Measurements from ENCODE around the gene TRIP13.
"Not testable (repeated sequence)": the region's sequence is repeated elsewhere in the genome, so short reads cannot be mapped to it uniquely, and the experiment has no call there.

TRIP13 gene

GRCh38 chr5:921456-922435 is 29.1 kb downstream of the TRIP13 start:
- DNase-seq = no peak

DNA sequence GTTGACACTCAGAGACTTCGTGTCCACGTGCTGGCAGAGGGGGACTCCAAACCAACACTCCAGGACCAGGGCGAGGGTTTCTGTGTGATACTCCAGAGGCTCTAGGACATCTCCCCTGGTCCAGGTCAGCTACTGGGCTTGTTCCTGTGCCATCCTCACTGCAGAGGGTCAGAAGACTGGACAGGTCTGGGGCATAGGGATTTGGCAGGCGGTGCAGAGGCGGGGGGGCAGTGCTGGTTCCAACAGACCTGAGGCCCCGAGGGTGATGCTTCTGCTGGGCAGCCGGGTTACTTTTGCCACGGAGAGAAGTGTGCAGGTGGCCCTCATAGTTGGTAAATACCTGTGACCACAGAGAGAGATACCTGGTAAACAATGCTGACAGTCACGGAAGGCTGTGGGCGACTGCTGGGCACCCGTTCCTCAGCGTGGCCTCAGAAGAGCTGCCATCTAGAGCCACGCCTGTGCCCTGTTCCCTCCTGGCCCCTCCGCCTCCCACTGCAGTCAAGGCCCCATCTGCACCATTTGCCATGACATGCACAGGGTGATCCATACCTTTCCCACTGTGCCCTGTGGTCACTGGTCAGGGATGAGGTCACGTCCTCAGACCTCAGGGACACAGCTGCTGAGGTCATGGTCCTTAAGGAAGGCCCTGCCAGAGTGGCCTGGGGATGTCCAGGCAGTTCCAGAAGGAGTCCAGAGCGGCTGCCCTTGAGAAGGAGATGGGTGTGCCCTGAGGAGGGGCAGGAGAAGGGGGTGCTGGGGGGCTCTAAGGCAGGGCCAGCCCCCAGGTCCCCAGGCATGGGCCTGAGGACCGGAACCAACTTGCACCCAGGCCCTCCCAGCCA is 30.0 kb downstream of the TRIP13 start:
- DNase-seq = no peak

DNA sequence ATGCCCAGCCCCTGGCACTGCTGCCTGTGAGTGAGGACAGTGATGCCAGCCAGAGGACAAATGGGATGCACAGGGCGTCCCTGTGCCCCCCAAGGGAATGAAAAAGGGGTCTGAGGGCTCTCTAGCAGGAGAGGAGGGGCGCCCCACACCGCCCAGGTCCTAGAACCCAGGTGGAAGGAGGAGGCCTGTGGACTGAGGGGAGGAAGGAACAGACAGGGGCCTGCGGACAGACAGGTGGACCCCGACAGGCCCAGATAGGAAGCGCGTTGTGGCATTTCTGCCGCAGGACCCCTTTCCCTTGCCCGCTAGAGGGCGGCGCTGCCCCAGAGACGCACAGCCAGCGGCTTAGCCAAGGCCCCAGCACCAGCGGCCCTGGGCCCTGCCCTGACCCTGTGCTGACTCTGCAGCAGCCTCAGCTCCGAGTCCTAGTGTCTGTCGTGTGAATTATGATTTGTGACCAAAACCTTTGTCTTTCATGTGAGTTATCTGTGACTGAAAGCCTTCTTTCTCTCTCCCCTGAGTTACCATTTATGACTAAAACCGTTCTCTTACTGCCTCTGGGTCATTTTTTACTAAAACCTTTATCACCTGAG is 30.7 kb downstream of the TRIP13 start:
- DNase-seq = peak; percentile 67 to 69

- peak; percentile 8 to 14 for DNase-seq
Measured at GRCh38 chr5:926417-927171, 33.9 kb downstream of the TRIP13 start.

DNA sequence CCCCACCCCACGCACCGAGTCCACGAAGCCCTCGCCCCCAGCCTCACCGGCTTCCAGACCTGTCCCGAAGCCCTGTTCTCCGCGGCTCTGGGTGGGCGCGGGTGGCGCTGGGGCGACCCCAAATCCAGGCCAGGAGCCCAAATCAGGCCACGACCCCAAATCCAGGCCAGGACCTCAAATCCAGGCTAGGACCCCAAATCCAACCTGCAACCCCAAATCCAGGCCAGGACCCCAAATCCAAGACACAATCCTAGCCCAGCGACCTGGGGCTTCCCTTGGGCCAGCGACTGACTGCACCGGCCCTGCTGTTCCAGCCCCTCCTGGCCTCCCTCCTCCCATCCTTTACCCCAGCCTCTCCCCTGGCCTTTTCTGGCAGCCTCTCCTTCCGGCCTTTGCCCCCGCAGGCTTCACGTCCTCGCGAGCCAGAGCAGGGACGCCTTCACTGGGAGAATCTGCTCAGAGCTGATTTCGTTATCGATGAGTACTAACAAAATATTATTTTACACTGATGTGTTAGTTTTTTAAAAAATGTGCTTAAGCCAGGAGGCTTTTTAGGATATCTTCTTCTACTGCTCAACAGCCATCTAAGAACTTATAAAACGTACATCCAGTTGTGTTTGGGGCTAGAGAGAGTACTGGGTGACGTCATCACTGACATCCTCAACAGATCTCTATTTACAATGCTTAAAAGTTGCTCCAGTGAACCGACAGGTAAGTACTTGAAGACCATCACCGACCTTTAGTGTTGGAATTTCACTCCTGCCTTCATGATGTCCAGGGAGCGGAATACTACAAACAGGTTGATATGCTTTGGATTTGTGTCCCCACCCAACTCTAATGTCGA is 34.7 kb downstream of the TRIP13 start:
- no peak for DNase-seq

DNA sequence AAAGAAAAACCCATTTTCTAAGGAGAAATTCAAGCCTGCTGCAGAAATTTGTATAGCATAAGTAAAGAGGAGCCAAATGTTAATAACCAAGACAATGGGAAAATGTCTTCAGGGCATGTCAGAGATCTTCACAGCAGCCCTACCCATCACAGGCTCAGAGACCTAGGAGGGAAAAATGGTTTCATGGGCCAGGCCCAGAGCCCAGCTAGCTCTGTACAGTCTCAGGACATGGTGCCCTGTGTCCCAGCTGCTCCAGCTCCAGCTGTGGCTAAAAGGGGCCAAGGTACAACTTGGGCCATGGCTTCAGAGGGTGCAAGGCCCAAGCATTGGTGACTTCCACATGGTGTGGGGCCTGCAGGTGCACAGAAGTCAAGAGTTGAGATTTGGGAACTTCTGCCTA is 36.5 kb downstream of the TRIP13 start:
- not testable (repeated sequence) for DNase-seq

DNA sequence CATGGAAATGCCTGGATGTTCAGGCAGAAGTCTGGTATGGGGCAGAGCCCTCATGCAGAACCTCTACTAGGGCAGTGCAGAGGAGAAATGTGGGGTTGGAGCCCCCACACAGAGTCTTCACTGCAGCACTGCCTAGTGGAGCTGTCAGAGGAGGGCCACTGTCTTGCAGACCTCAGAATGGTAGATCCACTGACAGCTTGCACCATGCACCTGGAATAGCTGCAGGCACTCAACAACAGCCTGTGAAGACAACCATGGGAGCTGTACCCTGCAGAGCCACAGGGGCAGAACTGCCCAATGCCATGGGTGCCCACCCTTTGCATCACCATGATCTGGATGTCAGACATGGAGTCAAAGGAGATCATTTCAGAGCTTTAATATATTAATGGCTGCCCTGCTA is 36.9 kb downstream of the TRIP13 start:
- no peak for DNase-seq

DNA sequence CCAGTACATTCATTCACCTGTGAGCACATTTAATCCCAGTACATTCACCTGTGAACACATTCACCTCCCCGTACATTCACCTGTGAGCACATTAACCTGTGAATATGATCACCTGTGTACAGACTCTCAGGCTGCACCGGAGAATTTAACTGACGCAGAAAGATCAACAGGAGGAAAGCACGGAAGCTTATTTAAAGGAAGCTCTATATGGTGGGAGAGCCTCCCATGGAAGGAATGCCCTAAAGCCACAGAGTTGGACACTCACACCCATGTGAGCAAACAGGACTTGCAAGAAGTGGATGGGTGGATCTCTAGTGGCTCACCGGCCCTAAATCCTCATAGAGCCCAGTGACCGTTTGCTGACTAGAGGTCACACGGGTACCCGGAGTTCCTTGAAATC is 38.2 kb downstream of the TRIP13 start:
- no peak for DNase-seq

DNA sequence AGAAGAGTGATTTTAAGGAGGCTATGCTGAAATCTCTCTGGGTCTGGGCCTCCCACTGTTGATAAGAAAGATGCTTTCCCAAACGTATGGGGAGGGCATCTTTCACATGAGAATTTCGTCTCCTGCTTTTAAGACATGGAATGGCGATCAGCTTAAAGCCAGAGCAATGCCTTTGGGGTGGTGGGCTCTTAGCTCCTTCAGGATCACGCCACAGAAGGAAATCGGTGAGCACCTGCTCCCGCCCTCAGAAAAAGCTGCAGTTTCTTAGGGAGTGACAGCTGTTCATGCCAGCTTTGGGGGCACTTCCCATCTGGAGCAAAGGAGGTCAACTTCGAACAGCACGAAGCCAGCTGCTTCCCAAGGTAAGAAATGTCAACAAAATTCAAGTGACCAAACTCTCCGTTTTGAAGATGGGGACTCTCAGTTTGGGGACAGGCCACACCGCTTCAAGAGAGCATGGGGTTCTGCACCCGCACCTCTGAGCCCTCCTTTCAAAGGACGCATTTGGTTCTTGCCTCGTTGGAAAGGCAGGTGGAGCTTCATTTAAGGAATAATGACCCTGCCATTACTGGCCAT is 39.0 kb downstream of the TRIP13 start:
- no peak for DNase-seq

DNA sequence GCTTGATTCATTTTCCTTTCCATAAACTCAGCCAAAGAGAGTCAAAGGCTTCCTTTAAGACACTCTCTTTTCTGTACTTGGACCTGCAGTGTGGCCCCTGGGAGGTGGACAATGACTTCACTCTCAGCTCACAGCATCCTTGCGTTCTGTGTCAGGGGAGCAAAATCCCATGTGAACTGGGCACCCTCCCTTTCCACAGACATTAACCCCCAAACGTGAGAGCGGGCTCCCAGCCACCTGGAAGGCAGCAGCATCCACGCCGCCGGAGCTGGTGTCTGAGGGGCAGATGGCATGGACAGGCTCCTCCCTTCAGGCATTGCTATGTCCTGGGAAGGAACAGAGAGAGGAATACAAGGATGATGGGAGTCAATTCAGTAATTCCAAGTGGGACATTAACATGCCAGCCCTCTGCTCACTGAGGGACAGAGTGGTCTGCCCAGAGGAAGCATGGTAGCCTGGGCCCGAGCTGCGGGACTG is 39.5 kb downstream of the TRIP13 start:
- DNase-seq = no peak

DNA sequence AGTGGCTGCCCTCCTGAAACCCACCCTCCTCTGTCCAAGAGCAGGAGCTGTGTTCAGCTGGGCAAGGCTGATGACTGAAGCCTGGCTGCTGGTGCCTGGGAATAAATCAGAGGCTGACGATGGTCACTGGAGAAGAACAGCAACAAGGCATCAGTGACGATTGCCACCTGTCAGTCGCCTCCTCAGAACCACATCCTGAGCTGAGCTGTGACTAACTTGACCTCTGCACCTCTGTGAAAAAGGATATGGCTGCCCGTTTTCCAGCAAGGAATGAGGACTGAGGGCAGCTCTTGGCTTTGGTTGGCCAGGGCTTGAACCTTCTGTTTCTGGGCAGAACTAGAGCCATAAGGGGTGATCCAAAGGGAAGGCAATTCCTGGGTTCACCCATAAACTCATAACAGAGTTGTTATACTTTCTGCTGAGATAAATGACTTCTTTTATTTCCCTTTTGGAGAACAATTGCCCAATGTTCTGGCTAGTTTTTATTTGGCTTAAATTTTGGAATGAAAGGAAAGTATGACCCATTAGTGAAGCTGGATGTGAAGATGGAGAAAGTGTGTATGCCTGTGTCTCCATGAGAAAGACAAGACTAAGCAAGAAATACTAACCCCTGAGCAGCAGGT is 40.1 kb downstream of the TRIP13 start:
- no peak for DNase-seq

DNA sequence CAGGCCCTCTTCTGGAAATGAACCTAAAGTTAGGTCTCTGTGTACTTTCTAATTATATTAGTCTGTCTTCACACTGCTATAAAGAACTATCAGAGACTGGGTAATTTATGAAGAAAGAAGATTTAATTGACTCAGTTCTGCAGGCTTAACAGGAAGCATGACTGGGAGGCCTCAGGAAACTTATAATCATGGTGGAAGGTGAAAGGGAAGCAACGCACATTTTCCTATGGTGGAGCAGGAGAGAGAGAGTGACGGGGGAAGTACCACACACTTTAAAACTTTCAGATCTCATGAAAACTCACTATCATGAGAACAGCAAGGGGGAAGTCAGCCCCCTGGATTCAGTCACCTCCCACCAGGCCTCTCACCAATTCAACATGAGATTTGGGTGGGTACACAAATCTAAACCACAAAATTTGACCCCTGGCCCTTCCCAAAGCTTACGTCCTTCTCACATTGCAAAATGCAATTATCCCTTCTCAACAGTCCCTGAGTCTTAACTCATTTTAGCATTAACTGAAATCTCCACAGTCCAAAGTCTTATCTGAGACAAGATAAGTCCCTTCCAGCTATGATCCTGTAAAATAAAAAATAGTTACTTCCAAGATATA is 40.7 kb downstream of the TRIP13 start:
- no peak for DNase-seq

GRCh38 chr5:933951-934350 is 41.3 kb downstream of the TRIP13 start:
- DNase-seq = not testable (repeated sequence)

GRCh38 chr5:934381-934967 is 41.8 kb downstream of the TRIP13 start:
- DNase-seq = not testable (repeated sequence)

GRCh38 chr5:935510-936084 is 42.9 kb downstream of the TRIP13 start:
- no peak for DNase-seq

GRCh38 chr5:936149-937144 is 43.8 kb downstream of the TRIP13 start:
- DNase-seq = no peak

- DNase-seq = no peak
Measured at GRCh38 chr5:937151-937924, 44.7 kb downstream of the TRIP13 start.
